Stimulated activated CD4-positive, alpha-beta T cell treated with anti-CD3 and anti-CD28 coated beads, Interleukin-12 subunit alpha, Interleukin-12 subunit beta, amount 100 ng/mL, for 4 hours (primary cell): ENCODE results near the gene FGFRL1.

Experiments used
- DNase-seq: peaks from one replicate; pipeline ENCODE4 v3.0.0-alpha.2; 2020

Gene FGFRL1

GRCh38 chr4:1055721-1056590 lies 44.5 kb downstream of the FGFRL1 start:
- peak; percentile 69 for DNase-seq

- DNase-seq: no peak
These were observed 45.4 kb downstream of the FGFRL1 start for GRCh38 chr4:1056671-1057402.

GRCh38 chr4:1057403-1057745 lies 45.9 kb downstream of the FGFRL1 start:
- no peak for DNase-seq

- DNase-seq: no peak
These were observed 47.0 kb downstream of the FGFRL1 start for GRCh38 chr4:1058198-1058996.

GRCh38 chr4:1058997-1059665 lies 47.7 kb downstream of the FGFRL1 start:
- DNase-seq: no peak

GRCh38 chr4:1060121-1060520 lies 48.7 kb downstream of the FGFRL1 start:
- DNase-seq: no peak

GRCh38 chr4:1060621-1061020 lies 49.2 kb downstream of the FGFRL1 start:
- no peak for DNase-seq

- DNase-seq: no peak
These were observed 49.8 kb downstream of the FGFRL1 start for GRCh38 chr4:1061056-1061700.

GRCh38 chr4:1061760-1062159 lies 50.3 kb downstream of the FGFRL1 start:
- no peak for DNase-seq

GRCh38 chr4:1062419-1062818 lies 51.0 kb downstream of the FGFRL1 start:
- DNase-seq: no peak

GRCh38 chr4:1065732-1066131 lies 54.3 kb downstream of the FGFRL1 start:
- no peak for DNase-seq

- DNase-seq: no peak
These were observed 58.0 kb downstream of the FGFRL1 start for GRCh38 chr4:1069394-1069793.

- DNase-seq: peak; percentile 34
These were observed 61.5 kb downstream of the FGFRL1 start for GRCh38 chr4:1072830-1073446.

GRCh38 chr4:1074077-1074476 lies 62.7 kb downstream of the FGFRL1 start:
- no peak for DNase-seq

- DNase-seq: no peak
These were observed 63.8 kb downstream of the FGFRL1 start for GRCh38 chr4:1075225-1075624.

GRCh38 chr4:1075809-1076699 lies 64.6 kb downstream of the FGFRL1 start:
- no peak for DNase-seq
